HT-29 (cell line): ENCODE results near the gene ITSN1. TPM values are rescaled to one million over a fixed set of nuclear protein-coding genes. Genes with fewer than 3 reads are reported as not detected.

Experiments used
- DNase-seq: peaks from one replicate; pipeline ENCODE4 v3.0.0-alpha.2; 2015; ENCODE audit warnings: low spot score
- total RNA-seq: library from RNA; depleted of rRNA; stranded (reverse); fragments of >200 nt; shearing (Covaris generic); gene quantifications from 2 replicates; pipeline ENCODE4 v1.2.3, GENCODE V29; 2014

ITSN1 gene
- total RNA-seq, 1 experiment from 2014 or later, result 19.6 TPM

- DNase-seq, result no peak
These were observed 168.5 kb downstream of the ITSN1 start for GRCh38 chr21:33810766-33811165.

- no peak for DNase-seq
These were observed 169.1 kb downstream of the ITSN1 start for GRCh38 chr21:33811167-33812010.

GRCh38 chr21:33813832-33814365 lies 171.6 kb downstream of the ITSN1 start:
- no peak for DNase-seq

GRCh38 chr21:33815143-33815707 lies 172.9 kb downstream of the ITSN1 start:
- DNase-seq, result no peak

- no peak for DNase-seq
These were observed 173.9 kb downstream of the ITSN1 start for GRCh38 chr21:33816174-33816573.

- DNase-seq, result no peak
These were observed 174.8 kb downstream of the ITSN1 start for GRCh38 chr21:33817138-33817537.

- DNase-seq, result no peak
These were observed 175.6 kb downstream of the ITSN1 start for GRCh38 chr21:33817663-33818451.

GRCh38 chr21:33820230-33820770 lies 178.0 kb downstream of the ITSN1 start:
- no peak for DNase-seq

GRCh38 chr21:33820798-33821197 lies 178.5 kb downstream of the ITSN1 start:
- no peak for DNase-seq

- no peak for DNase-seq
These were observed 179.4 kb downstream of the ITSN1 start for GRCh38 chr21:33821503-33822322.

- no peak for DNase-seq
These were observed 182.0 kb downstream of the ITSN1 start for GRCh38 chr21:33824156-33824941.

- no peak for DNase-seq
These were observed 183.1 kb downstream of the ITSN1 start for GRCh38 chr21:33825419-33825818.

- DNase-seq, result no peak
These were observed 183.6 kb downstream of the ITSN1 start for GRCh38 chr21:33825915-33826314.

- DNase-seq, result no peak
These were observed 185.8 kb downstream of the ITSN1 start for GRCh38 chr21:33828083-33828482.

- DNase-seq, result no peak
These were observed 186.3 kb downstream of the ITSN1 start for GRCh38 chr21:33828577-33828976.

- no peak for DNase-seq
These were observed 187.5 kb downstream of the ITSN1 start for GRCh38 chr21:33829844-33830243.

GRCh38 chr21:33831962-33832659 lies 189.8 kb downstream of the ITSN1 start:
- no peak for DNase-seq

GRCh38 chr21:33834801-33835500 lies 192.7 kb downstream of the ITSN1 start:
- no peak for DNase-seq

GRCh38 chr21:33835920-33836319 lies 193.6 kb downstream of the ITSN1 start:
- no peak for DNase-seq
